ENCODE data around the gene F7.

DNA sequence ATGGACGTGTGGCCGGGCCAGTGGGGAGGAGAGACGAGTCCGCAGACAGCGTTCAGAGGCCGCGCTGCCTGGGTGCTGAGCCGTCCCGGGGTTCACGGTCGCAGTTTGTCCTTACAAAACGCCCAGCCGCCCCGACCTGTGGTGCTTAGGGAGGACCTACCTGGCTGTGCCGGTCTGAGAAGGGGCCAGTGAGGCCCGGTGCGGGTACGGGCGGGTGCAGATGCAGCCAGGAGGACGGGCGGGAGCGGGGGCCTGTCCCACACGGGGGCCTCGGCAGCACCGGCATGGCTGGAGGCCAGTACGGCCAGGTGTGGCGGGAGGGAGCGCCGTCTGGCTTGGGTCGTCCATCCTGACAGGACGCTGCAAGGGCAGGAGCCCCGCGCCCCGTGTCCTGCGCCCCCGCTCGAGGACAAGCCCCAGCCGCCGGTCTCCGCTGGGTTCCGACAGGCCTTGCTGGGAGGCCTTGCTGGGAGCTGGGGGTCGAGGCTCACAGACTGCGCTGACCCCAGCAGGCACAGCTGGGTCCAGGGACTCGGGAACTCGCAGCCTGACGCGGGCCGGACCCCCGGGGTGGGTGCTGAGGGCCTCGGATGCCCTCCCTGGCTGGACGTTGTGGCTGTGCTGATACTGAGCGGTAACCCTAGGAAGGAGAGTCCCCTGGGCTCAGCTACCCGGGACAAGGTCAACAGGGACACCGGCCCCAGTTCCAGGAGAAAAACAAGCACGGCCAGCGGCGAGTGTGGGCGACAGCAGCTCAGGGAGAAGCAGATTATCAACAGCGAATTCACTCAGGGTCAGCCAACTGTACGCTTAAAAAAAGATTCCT is 47.6 kb downstream of the F7 start:
- TF ChIP-seq, protein P1, sequence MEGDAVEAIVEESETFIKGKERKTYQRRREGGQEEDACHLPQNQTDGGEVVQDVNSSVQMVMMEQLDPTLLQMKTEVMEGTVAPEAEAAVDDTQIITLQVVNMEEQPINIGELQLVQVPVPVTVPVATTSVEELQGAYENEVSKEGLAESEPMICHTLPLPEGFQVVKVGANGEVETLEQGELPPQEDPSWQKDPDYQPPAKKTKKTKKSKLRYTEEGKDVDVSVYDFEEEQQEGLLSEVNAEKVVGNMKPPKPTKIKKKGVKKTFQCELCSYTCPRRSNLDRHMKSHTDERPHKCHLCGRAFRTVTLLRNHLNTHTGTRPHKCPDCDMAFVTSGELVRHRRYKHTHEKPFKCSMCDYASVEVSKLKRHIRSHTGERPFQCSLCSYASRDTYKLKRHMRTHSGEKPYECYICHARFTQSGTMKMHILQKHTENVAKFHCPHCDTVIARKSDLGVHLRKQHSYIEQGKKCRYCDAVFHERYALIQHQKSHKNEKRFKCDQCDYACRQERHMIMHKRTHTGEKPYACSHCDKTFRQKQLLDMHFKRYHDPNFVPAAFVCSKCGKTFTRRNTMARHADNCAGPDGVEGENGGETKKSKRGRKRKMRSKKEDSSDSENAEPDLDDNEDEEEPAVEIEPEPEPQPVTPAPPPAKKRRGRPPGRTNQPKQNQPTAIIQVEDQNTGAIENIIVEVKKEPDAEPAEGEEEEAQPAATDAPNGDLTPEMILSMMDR (IDR thresholded peaks at IDR 0.05; ENCODE audit: extremely low read depth in 1 of 2, insufficient read depth in 1 of 2, low read depth in 1 of 2, low read length in 2 of 2) = no peak
- no peak for TF ChIP-seq EZH2 (IDR thresholded peaks at IDR 0.05; ENCODE audit: borderline replicate concordance, low read depth, low read length, severe bottlenecking)
- TF ChIP-seq, protein P2, sequence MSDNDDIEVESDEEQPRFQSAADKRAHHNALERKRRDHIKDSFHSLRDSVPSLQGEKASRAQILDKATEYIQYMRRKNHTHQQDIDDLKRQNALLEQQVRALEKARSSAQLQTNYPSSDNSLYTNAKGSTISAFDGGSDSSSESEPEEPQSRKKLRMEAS (IDR thresholded peaks at IDR 0.05; ENCODE audit: insufficient read depth, insufficient read length) = no peak
- no peak for TF ChIP-seq POLR2AphosphoS5 (IDR thresholded peaks at IDR 0.05; ENCODE audit: insufficient read depth, low read depth, low read length)
- TF ChIP-seq POLR2A (IDR thresholded peaks at IDR 0.05; ENCODE audit: low read depth, low read length) = no peak
- TF ChIP-seq FOS (IDR thresholded peaks at IDR 0.05; ENCODE audit: borderline replicate concordance, insufficient read depth, low read length) = no peak
